GM21786 (cell line): Measurements from ENCODE around the gene AUTS2.
A peak's percentile ranks its signal among the peaks of the same experiment; 100 is the strongest.

Experiments used
- ATAC-seq: cut with Tn5 transposase; IDR thresholded peaks from one replicate; pipeline ENCODE4 v1.9.1; 2021; ENCODE audit not compliant: unreplicated experiment

AUTS2 gene

DNA sequence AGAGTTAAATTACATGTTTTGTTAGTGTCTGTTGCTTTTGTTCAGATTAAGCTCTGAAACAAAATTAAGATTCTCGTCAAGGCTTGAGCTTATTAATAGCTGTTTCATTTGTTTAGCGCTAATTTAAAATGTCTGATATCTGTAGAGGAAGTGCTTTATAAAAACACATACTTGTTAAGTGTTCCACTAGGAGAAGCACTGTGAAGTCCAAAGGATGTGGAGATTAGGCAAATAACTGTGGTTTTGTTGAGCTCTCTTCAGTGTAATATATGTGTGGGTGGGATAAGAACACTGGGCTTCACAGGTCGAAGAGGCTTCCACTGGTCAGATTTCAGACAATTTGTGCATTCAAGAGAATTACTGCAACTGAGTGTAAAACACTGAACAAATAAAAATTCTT is 242.0 kb downstream of the AUTS2 start:
- ATAC-seq: no peak

DNA sequence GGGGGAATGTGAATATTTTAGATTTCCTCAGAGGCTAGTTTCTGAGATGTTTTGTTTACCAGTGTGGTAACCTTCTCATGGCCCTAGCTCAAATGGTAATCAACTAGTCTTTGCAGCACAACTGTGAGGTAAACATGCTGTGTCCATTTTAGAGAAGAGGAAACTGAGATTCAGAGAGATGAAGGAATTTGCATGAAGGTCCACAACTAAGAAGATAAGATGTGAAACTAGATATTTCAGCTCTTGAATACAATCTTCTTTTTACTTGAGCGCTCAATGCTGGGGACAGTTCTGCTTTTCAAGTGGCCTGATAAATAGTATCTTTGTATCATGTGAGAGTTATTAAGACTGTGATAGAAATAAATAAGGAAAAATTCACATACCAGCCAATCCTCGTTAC is 245.4 kb downstream of the AUTS2 start:
- ATAC-seq: peak; percentile 43

DNA sequence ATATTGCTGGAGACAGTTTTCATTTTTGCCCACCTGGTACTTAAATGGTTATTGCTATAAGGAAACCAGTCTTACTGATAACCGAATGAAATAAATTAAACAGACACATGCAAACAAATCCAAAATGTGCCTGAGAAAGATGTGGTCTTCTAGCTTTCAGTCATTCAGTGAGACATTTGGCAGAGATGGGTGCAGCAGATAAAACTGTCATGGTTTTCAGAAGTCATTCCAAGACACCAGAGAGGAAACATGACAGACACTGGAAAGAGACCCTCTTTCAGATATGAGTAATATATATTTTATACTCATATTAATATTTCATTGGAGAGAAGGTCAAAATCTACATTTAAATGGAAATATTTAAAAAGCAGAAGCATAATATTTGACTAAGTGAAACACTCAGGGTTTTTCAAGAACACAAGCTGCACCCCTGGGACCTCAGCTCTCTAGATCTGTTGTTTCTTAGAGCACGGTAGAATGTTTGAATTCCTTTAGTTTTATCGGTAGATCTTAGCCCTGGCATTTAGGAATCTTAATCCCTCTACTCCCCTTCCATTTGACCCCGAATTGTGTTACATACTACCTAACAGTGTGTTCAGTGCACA is 246.1 kb downstream of the AUTS2 start:
- ATAC-seq: peak; percentile 32

DNA sequence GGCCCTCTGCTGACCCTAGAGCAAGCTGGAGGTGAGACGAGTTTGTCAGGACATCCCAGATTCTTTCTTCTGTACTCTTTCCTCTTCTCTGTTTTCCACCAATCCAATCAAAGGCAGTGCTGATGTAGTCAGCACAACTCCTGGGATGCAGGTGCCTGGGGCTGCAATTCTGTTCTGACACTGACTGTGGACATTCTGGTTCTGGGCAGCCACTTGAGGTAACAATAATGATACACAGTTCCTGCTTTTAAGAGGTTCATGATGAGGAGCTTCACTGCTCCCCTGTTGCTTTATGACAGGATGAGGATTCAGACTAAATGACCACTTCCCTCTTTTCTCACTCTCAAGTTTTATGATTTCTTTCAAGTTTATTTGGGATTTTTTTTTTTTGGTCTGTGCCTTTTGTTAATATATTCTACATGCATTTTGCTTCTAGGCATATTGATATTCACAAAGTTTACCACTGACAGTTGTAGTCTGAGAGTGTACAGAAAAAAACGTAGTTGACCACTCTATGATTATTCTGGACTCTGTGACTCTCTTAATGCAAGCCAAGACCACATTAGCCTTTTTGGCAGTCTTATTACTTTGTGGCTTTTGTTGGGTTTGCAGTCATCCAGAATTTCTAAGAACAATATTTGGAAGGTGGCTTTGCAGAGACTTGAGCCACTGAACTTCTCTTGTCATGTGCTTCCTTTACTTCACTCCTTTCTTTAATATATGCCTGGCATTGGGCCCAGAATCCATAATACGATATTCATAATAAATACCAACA is 247.6 kb downstream of the AUTS2 start:
- ATAC-seq: no peak

DNA sequence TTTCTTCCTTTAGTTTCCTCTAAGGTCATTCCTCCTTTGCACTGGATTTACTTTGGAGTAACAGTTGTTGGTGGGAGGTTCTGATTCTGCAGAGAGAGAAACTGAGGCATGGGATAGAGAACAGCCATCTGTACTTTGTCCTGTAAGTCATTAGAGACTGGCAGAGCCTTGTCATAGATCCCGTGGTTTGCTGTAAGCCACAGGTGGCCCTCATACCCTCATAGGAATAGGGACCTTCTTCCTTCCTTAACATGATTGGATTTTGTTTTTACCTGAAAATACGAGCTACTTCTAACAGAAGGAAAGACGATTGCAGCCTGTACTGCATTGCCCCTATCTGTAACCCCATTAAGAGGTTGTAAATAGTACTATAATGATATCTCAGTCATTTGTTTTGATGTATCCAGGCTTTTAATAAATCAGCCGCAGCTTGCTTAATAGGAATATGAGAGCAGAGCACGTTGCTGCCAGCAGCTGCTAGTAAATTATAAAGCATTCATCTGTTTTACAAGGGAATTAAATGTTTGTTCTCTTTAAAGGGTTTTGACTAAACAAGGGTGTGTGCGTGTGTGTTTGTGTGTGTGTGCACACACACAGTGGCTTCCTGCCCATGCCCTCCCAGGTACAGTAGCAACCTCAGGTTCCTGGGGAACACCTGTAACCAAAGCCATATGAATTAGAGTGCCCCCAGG is 249.8 kb downstream of the AUTS2 start:
- ATAC-seq: no peak

DNA sequence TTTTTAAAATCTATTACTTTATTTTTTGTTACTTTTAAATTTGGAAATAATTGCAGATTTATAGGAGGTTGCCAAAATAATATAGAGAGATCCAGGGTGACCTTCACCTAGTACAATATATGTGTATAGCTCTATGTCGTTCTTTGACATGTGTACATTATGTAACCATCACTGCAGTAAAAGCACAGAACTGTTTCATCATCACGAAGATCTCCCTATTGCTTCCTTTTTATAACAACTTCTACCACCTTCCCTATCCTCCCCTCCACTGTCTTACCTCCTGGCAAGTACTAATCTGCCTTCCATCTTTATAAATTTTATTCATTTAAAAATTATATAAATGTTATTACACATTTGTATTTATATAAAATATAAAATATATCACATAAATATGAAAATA is 251.0 kb downstream of the AUTS2 start:
- no peak for ATAC-seq

DNA sequence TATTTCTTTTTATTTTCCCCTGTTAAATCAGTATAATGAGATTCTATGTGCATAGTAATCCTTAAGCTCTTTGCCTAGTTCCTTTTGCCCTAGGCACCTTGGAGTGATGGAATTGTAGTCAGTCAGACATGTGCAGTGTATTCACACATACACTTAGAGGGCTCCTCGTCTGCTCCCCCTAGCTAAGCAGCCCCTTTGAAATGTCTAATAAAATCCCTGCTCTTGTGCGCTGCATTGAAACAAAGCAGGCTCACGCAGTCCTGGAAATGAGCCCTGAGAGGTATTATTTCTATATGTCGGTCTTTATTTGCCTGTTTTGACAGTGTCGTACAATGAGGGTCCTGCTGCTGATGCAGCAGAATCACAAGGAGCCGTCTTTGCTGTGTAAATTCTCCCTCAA is 258.7 kb downstream of the AUTS2 start:
- no peak for ATAC-seq

DNA sequence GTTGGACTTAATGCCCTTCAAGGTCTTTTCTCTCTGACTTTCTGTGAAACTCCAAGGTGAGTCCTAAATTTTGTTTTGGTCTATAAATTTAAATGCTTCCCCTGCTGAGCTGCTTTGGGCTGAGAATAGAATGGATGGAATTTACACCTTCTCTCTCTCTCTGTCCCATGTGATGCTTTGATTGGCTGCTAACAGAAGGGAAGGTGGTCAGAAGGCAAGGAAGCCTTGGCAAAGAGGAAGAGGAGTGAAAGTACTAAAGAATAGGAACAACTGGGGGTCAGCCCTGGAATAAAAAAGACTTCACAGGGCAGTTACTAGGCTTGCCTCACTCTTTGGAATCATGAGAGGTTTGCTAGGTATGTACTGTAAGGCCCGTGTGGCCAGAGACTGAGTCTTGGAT is 260.2 kb downstream of the AUTS2 start:
- ATAC-seq: no peak

DNA sequence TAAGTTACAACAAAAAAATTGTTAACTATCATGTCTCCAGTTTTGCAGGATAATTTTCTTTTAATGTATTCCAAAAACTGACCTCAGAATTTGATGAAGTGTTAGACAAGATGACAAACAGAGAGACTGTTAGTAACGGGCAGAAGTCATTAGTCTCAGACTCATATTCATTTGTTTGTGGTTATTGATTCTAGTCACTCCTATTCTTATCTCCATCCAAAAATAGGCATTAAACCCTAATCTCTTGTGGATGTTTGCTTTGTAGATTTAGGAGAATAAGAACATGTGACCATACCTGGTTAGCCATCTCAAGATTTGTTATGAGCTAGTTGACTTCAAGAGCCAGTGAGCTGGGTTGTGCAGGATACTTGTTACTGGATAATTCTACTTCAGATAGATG is 261.1 kb downstream of the AUTS2 start:
- no peak for ATAC-seq

DNA sequence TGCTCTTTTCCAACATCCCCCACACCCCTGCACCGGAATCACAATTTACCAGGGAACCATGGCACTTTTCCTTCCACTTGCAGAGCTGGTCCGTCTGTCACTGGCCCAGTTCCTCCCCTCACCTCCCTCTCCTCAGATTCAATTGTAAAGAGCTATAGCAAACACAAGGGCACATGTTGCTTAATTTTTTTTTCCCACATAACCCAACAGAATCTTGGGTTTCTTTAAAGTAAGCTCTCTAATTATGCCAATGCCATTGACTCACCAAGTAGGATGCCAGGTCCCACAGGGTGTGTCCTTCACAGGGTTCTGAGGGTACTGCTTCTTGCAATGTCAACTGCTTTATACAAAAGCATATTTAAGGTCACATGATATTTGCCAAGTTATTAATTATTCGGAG is 262.2 kb downstream of the AUTS2 start:
- ATAC-seq: no peak

DNA sequence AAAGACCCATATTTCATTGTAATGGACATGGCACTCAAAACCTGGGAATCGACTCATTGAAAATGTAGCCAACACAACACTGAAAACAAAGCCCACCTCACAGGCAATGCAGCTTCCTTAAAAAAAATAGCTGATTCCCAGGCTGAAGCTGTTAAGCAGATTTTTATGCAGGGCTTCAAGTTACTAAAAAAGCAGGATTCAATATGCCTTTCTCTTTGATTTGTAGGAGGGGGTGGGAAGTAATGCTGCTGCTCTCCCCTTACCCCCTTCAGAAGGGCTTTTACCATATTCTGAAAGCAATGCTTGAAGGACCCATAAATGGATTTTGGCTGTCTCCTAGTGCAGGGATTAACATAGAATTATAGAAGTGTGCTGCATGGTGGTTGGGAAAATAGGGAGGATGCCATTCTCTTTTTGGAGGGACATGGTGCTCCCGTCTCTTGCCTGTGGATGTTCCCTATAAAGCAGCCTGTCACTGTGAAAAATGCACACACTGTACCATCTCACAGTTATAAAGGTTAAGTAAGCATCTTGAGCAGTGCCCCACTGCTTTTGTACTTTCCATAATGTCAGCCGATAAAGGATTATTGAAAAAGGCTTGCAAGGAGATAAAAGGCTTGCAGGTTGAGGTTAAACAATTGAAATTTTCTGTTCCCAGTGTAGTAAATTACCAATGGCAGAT is 262.8 kb downstream of the AUTS2 start:
- no peak for ATAC-seq

DNA sequence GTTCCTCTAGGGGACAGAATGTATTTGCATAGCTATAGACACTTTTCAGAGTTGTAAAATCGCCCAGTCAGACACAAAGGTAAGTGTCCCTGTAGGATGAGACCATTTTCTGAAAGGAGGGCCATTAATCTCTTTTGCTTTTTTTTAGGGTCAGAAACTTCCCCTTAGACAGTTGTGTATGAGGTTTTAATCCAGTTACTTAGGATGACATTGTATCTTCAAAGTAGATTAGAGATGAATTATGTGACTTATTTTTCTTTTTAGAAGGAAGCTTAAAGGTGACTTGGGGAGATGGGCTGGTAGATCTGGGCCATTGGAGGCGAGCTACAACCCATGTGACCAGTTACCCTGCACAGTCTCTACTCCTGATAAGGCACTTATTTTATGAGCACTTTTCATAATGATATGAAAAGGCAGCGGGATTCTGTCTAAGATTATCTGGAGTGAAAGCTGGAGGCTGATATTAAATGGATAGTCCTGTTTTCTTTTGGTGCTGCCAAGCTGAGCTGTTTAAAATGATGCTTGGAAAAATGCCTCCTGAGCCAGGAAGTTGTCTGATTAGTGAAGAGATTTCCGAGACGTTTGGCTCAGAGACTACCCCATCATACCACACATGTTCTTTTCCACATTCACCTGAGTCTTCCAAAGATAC is 264.3 kb downstream of the AUTS2 start:
- ATAC-seq: no peak

DNA sequence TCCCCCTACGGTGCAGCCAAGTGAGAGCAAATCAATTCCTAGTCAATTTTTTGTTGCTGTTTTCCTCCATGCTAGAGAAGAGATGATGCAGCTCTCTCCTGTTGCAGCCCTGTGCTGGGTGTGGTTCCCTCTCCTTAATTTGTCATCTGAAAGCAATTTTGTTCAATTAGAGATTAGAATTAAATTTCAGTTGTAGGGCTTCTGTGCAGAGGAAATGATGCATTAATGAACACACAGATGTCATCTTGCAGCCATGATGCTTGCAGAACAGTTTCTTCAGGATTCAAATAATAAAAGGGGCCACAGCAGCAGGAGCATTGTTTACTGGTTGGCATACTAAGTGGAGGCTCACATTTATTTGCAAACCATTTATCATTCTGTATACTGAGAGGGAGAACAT is 266.0 kb downstream of the AUTS2 start:
- ATAC-seq: no peak

DNA sequence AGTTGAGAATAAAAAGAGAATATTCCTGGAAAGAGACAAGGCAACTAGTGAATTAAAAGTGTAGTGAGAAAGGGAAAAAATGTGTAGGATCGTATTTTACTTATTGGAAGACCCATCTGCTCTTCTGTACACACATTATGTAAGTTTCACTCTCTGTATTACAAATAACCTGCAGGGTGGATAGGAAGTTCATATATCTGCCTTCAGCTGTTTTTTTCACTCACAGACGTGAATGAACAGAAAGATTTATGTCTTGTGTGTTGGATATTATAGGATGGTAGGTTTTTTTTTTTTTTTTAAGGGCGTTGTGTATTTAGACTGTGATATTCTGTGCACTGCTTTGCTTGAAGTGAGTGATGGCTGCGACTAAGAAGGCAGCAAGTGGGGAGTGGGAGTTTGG is 266.5 kb downstream of the AUTS2 start:
- peak; percentile 61 for ATAC-seq

DNA sequence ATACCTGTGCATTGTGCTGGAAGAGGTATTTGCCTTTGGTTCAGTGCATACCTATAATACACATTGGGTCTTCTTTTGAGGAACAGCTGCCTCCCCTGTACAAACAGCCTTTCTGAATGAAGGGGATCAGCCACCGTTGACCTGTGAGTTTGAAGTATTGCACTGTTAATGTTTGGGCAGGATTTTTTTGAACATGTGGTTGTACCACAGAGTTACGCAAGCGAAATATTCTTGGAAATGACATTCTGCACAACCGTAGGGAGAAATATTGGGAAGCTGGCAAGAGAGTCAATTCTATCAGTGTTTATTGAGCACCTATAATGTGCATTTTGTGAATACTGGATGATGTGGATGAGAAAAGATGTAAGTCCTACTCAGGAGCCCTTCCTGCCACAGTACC is 270.6 kb downstream of the AUTS2 start:
- no peak for ATAC-seq

DNA sequence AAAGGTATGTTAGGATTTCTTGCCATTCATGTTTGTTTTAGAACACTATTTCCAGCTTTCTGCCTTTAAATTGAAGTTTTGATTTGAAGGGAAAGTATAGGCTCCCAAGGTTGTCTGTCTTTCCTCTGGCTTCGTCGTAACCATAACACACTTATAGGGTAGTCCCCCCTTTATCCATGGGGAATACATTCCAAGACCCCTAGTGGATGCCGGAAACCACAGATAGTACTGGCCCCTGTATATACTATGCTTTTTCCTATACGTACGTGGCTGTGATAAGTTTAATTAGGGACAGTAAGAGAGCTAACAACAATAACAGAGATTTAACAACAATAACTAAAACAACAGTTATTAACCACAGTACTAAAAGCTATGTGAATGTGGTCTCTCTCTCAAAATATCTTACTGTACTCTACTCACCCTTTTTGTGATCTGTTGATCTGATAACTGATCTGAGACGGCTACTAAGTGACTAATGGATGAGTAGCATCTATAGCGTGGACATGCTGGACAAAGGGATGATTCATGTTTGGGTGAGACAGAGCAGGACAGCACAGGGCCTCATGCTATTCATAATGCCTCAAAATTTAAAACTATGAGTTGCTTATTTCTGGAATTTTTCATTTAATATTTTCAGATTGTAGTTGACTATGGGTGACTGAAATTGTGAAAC is 273.1 kb downstream of the AUTS2 start:
- ATAC-seq: no peak

DNA sequence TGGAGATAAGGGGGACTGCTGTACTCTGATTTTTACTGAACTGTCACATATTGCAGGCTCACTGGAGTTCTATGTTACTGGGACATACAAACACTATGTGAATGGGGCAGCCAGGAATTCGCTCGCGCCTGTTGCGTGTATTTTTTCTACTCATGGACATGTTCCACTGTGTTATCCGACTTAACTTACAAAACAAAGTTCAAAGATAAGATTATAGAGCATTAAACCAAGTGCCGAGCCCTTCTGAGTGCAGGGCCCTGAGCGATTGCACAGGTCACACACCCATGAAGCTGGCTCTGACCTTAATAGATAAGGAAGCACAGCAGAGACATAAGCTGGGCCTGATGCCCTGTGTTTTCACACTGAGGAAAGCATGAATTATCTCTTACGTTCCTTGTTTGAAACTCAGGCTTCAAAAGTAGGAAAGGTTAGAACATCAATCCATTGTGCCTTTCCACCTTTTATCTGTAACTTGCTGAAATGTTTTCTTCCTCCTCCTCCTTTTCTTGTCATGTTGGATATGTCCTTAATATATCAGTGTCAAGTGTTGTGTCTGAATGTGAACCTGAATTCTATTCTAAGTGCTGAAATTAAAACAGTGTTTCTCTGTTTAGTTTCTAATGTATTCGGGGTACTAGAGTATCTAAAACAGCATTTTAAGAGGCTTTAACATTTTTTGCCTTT is 273.8 kb downstream of the AUTS2 start:
- ATAC-seq: no peak

DNA sequence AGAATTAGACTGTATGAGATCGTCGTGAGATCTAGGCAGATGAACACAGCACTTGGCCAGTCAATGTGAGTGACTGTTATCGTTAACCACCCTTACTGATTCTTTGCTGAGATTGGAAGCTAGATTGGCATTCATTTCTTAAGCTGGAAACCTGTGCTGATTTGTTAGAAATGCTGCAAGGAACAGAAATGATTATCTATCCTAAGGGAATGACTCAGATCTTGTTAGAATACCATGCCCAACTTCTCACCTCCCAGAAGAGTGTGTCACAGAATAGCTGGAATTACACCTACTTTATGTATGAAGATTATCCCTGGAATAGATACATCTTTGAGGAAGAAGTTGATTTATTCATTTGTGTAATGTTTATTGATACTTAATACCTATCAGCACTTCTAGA is 275.2 kb downstream of the AUTS2 start:
- no peak for ATAC-seq

DNA sequence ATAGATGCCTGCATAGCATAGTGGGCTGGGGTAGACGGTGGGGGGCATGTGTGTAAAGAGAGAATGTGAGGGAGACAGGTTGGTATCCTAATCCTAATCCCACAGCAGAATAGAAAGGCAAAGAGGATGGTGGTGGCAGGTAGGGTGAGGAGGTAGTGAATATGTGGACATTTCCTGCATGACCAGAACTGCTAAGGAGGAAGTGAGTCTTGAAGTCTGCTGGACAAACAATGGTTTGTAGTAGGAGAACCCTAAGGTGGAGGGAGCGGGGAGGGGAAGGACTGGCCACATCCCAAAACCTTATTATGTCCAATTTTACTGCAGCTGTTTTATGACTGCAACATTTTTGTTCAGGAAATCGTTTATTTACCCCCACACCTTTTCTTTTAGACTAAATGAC is 279.7 kb downstream of the AUTS2 start:
- ATAC-seq: no peak

DNA sequence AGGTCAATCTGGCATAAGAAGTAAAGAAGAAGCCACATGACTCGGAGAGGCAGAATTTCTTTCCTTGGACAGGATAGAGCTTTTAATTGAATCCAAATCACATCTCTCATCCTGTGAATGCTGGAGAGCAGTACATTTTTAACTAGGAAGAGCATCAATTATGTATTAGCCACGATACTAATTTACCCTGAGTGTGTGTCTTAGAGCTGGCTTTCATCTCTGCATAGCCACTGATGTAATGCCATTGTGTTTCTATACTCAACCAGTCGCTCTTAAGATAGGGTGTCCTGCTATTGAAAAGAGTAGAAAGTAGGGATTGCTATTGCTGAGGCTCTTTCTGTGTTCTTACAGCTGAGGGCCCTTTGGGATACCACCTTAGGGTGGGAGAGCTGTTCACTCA is 280.3 kb downstream of the AUTS2 start:
- ATAC-seq: no peak
